ENCODE results near the gene SORBS2. TPM values are rescaled to one million over a fixed set of nuclear protein-coding genes. Genes with fewer than 3 reads are reported as not detected.
A peak's percentile ranks its signal among the peaks of the same experiment; 100 is the strongest.

SORBS2 gene
- total and polyA plus RNA-seq, 4 donors: 11.2 to 70.4 (median 26.4) TPM

- Histone ChIP-seq H3K4me3 (no peak overlapping the region), H3K4me1 (ENCODE audit: control insufficient read depth in 5 of 5, insufficient read depth in 5 of 5, low read length in 5 of 5) (peaks cover 0 to 19% (median 0%) of the 10 kb centered on the region in 5 donors), H3K36me3 (ENCODE audit: control insufficient read depth in 4 of 4, insufficient read depth in 4 of 4, low read length in 4 of 4) (no peaks in the 10 kb centered on the region), H3K27me3 (ENCODE audit: control insufficient read depth in 3 of 3, insufficient read depth in 3 of 3, low read length in 2 of 3) (no peaks in the 10 kb centered on the region), H3K27ac (ENCODE audit: low read depth in 1 of 2, low read length in 1 of 2) (peak overlapping the region in 1 of 2 donors; percentile 80), H3K9ac (ENCODE audit: insufficient read depth in 1 of 2, low read length in 2 of 2) (no peak overlapping the region), H3K9me3 (ENCODE audit: control insufficient read depth in 4 of 4, insufficient read depth in 3 of 4, low read length in 3 of 4) (peaks cover 0 to 2% (median 0%) of the 10 kb centered on the region in 4 donors)
- ATAC-seq (ENCODE audit: insufficient read depth, low FRiP score) (no peak), DNase-seq (no peak)
- WGBS, 2 donors: 69 to 73% methylated on average over 4 of the region's 4 CpGs
- no peak for TF ChIP-seq CTCF (IDR thresholded peaks at IDR 0.05; ENCODE audit: control extremely low read depth, extremely low read depth)
Observed at GRCh38 chr4:185711726-185712125, 100.3 kb downstream of the SORBS2 start.

GRCh38 chr4:185710487-185710995 lies 101.5 kb downstream of the SORBS2 start:
- H3K4me1 ChIP-seq (ENCODE audit: control insufficient read depth in 5 of 5, insufficient read depth in 5 of 5, low read length in 5 of 5): peaks cover 0 to 19% (median 0%) of the 10 kb centered on the region in 5 donors
- no peaks in the 10 kb centered on the region for H3K36me3 ChIP-seq (ENCODE audit: control insufficient read depth in 4 of 4, insufficient read depth in 4 of 4, low read length in 4 of 4)
- no peaks in the 10 kb centered on the region for H3K27me3 ChIP-seq (ENCODE audit: control insufficient read depth in 3 of 3, insufficient read depth in 3 of 3, low read length in 2 of 3)
- no peak overlapping the region for H3K9ac ChIP-seq (ENCODE audit: insufficient read depth in 1 of 2, low read length in 2 of 2)
- no peak for TF ChIP-seq CTCF (IDR thresholded peaks at IDR 0.05; ENCODE audit: control extremely low read depth, extremely low read depth)
- H3K27ac ChIP-seq (ENCODE audit: low read depth in 1 of 2, low read length in 1 of 2): peak overlapping the region; percentile 7 to 80
- peaks cover 0 to 2% (median 0%) of the 10 kb centered on the region in 4 donors for H3K9me3 ChIP-seq (ENCODE audit: control insufficient read depth in 4 of 4, insufficient read depth in 3 of 4, low read length in 3 of 4)
- DNase-seq (no peak), ATAC-seq (ENCODE audit: insufficient read depth, low FRiP score) (no peak)
- 68 to 81% methylated on average over 11 of the region's 11 CpGs for WGBS, 2 donors
- no peak overlapping the region for H3K4me3 ChIP-seq

GRCh38 chr4:185709802-185710486 lies 102.0 kb downstream of the SORBS2 start:
- no peak for DNase-seq
- H3K27me3 ChIP-seq (ENCODE audit: control insufficient read depth in 3 of 3, insufficient read depth in 3 of 3, low read length in 2 of 3): no peaks in the 10 kb centered on the region
- no peak for ATAC-seq (ENCODE audit: insufficient read depth, low FRiP score)
- TF ChIP-seq CTCF (IDR thresholded peaks at IDR 0.05; ENCODE audit: control extremely low read depth, extremely low read depth): no peak
- peaks cover 0 to 19% (median 0%) of the 10 kb centered on the region in 5 donors for H3K4me1 ChIP-seq (ENCODE audit: control insufficient read depth in 5 of 5, insufficient read depth in 5 of 5, low read length in 5 of 5)
- H3K27ac ChIP-seq (ENCODE audit: low read depth in 1 of 2, low read length in 1 of 2): peak overlapping the region in 1 of 2 donors; percentile 80
- WGBS, 2 donors: 83 to 88% methylated on average over 8 of the region's 8 CpGs
- H3K9me3 ChIP-seq (ENCODE audit: control insufficient read depth in 4 of 4, insufficient read depth in 3 of 4, low read length in 3 of 4): peaks cover 0 to 2% (median 0%) of the 10 kb centered on the region in 4 donors
- no peak overlapping the region for H3K9ac ChIP-seq (ENCODE audit: insufficient read depth in 1 of 2, low read length in 2 of 2)
- H3K4me3 ChIP-seq: no peak overlapping the region
- H3K36me3 ChIP-seq (ENCODE audit: control insufficient read depth in 4 of 4, insufficient read depth in 4 of 4, low read length in 4 of 4): no peaks in the 10 kb centered on the region
